ENCODE results near the gene DGKH.

Gene DGKH

GRCh38 chr13:42099962-42100675, 51.7 kb downstream of the DGKH start:
- H3K36me3 ChIP-seq (ENCODE audit: control insufficient read depth, insufficient read depth, low read length), result no peaks in the 10 kb centered on the region
- no peaks in the 10 kb centered on the region for H3K9me3 ChIP-seq (ENCODE audit: control insufficient read depth, insufficient read depth, low read length)
- H3K27ac ChIP-seq (ENCODE audit: low read length), result no peak overlapping the region
- H3K4me1 ChIP-seq (ENCODE audit: control insufficient read depth, insufficient read depth, low read length), result no peaks in the 10 kb centered on the region
- H3K27me3 ChIP-seq (ENCODE audit: control insufficient read depth, insufficient read depth, low read length), result no peaks in the 10 kb centered on the region
- H3K4me3 ChIP-seq (ENCODE audit: low read length), result no peak overlapping the region
- no CpG with 5 or more reads among the region's 9 CpGs for WGBS (ENCODE audit: insufficient coverage, insufficient read length)
- no peak for DNase-seq (ENCODE audit: low read depth, low spot score)

GRCh38 chr13:42100960-42101359, 52.5 kb downstream of the DGKH start:
- no peak overlapping the region for H3K27ac ChIP-seq (ENCODE audit: low read length)
- no peak overlapping the region for H3K4me3 ChIP-seq (ENCODE audit: low read length)
- no peaks in the 10 kb centered on the region for H3K9me3 ChIP-seq (ENCODE audit: control insufficient read depth, insufficient read depth, low read length)
- WGBS (ENCODE audit: insufficient coverage, insufficient read length), result no CpG with 5 or more reads among the region's 3 CpGs
- no peak for DNase-seq (ENCODE audit: low read depth, low spot score)
- no peaks in the 10 kb centered on the region for H3K4me1 ChIP-seq (ENCODE audit: control insufficient read depth, insufficient read depth, low read length)
- H3K36me3 ChIP-seq (ENCODE audit: control insufficient read depth, insufficient read depth, low read length), result no peaks in the 10 kb centered on the region
- H3K27me3 ChIP-seq (ENCODE audit: control insufficient read depth, insufficient read depth, low read length), result no peaks in the 10 kb centered on the region

GRCh38 chr13:42101821-42102585, 53.6 kb downstream of the DGKH start:
- WGBS (ENCODE audit: insufficient coverage, insufficient read length), result no CpG with 5 or more reads among the region's 3 CpGs
- H3K27me3 ChIP-seq (ENCODE audit: control insufficient read depth, insufficient read depth, low read length), result no peaks in the 10 kb centered on the region
- no peak overlapping the region for H3K27ac ChIP-seq (ENCODE audit: low read length)
- DNase-seq (ENCODE audit: low read depth, low spot score), result no peak
- H3K4me3 ChIP-seq (ENCODE audit: low read length), result no peak overlapping the region
- no peaks in the 10 kb centered on the region for H3K36me3 ChIP-seq (ENCODE audit: control insufficient read depth, insufficient read depth, low read length)
- H3K4me1 ChIP-seq (ENCODE audit: control insufficient read depth, insufficient read depth, low read length), result no peaks in the 10 kb centered on the region
- H3K9me3 ChIP-seq (ENCODE audit: control insufficient read depth, insufficient read depth, low read length), result no peaks in the 10 kb centered on the region

- DNase-seq (ENCODE audit: low read depth, low spot score), result no peak
- no CpG with 5 or more reads among the region's 5 CpGs for WGBS (ENCODE audit: insufficient coverage, insufficient read length)
- no peaks in the 10 kb centered on the region for H3K4me1 ChIP-seq (ENCODE audit: control insufficient read depth, insufficient read depth, low read length)
These were observed 54.8 kb downstream of the DGKH start for GRCh38 chr13:42102961-42103865.

GRCh38 chr13:42106998-42107397, 58.5 kb downstream of the DGKH start:
- H3K4me1 ChIP-seq (ENCODE audit: control insufficient read depth, insufficient read depth, low read length), result no peaks in the 10 kb centered on the region; the same call in 1 of the 2 replicates
- H3K27me3 ChIP-seq (ENCODE audit: control insufficient read depth, insufficient read depth, low read length), result no peaks in the 10 kb centered on the region
- no peak overlapping the region for H3K27ac ChIP-seq (ENCODE audit: low read length)
- no peaks in the 10 kb centered on the region for H3K36me3 ChIP-seq (ENCODE audit: control insufficient read depth, insufficient read depth, low read length)
- no peaks in the 10 kb centered on the region for H3K9me3 ChIP-seq (ENCODE audit: control insufficient read depth, insufficient read depth, low read length)
- no peak overlapping the region for H3K4me3 ChIP-seq (ENCODE audit: low read length)
- no CpG with 5 or more reads among the region's 4 CpGs for WGBS (ENCODE audit: insufficient coverage, insufficient read length)
- no peak for DNase-seq (ENCODE audit: low read depth, low spot score)

More at GRCh38 chr13:42102961-42103865, 54.8 kb downstream of the DGKH start:
- no peak overlapping the region for H3K4me3 ChIP-seq (ENCODE audit: low read length)
- no peak overlapping the region for H3K27ac ChIP-seq (ENCODE audit: low read length)
- no peaks in the 10 kb centered on the region for H3K9me3 ChIP-seq (ENCODE audit: control insufficient read depth, insufficient read depth, low read length)
- H3K36me3 ChIP-seq (ENCODE audit: control insufficient read depth, insufficient read depth, low read length), result no peaks in the 10 kb centered on the region
- H3K27me3 ChIP-seq (ENCODE audit: control insufficient read depth, insufficient read depth, low read length), result no peaks in the 10 kb centered on the region

- H3K27me3 ChIP-seq (ENCODE audit: control insufficient read depth, insufficient read depth, low read length), result no peaks in the 10 kb centered on the region
- H3K9me3 ChIP-seq (ENCODE audit: control insufficient read depth, insufficient read depth, low read length), result no peaks in the 10 kb centered on the region
- H3K27ac ChIP-seq (ENCODE audit: low read length), result no peak overlapping the region
- DNase-seq (ENCODE audit: low read depth, low spot score), result no peak
- no peaks in the 10 kb centered on the region; the same call in 1 of the 2 replicates for H3K4me1 ChIP-seq (ENCODE audit: control insufficient read depth, insufficient read depth, low read length)
- no CpG with 5 or more reads among the region's 5 CpGs for WGBS (ENCODE audit: insufficient coverage, insufficient read length)
- H3K36me3 ChIP-seq (ENCODE audit: control insufficient read depth, insufficient read depth, low read length), result no peaks in the 10 kb centered on the region
- no peak overlapping the region for H3K4me3 ChIP-seq (ENCODE audit: low read length)
These were observed 59.0 kb downstream of the DGKH start for GRCh38 chr13:42107421-42107820.

GRCh38 chr13:42108217-42108616, 59.8 kb downstream of the DGKH start:
- H3K36me3 ChIP-seq (ENCODE audit: control insufficient read depth, insufficient read depth, low read length), result no peaks in the 10 kb centered on the region
- no peaks in the 10 kb centered on the region for H3K27me3 ChIP-seq (ENCODE audit: control insufficient read depth, insufficient read depth, low read length)
- no CpG with 5 or more reads among the region's 4 CpGs for WGBS (ENCODE audit: insufficient coverage, insufficient read length)
- DNase-seq (ENCODE audit: low read depth, low spot score), result no peak
- no peaks in the 10 kb centered on the region for H3K9me3 ChIP-seq (ENCODE audit: control insufficient read depth, insufficient read depth, low read length)
- no peak overlapping the region for H3K27ac ChIP-seq (ENCODE audit: low read length)
- H3K4me3 ChIP-seq (ENCODE audit: low read length), result no peak overlapping the region
- H3K4me1 ChIP-seq (ENCODE audit: control insufficient read depth, insufficient read depth, low read length), result no peaks in the 10 kb centered on the region; the same call in 1 of the 2 replicates

GRCh38 chr13:42109957-42110356, 61.5 kb downstream of the DGKH start:
- no CpG with 5 or more reads among the region's 2 CpGs for WGBS (ENCODE audit: insufficient coverage, insufficient read length)
- Histone ChIP-seq H3K4me3 (ENCODE audit: low read length) (no peak overlapping the region), H3K9me3 (ENCODE audit: control insufficient read depth, insufficient read depth, low read length) (no peaks in the 10 kb centered on the region), H3K27me3 (ENCODE audit: control insufficient read depth, insufficient read depth, low read length) (no peaks in the 10 kb centered on the region), H3K4me1 (ENCODE audit: control insufficient read depth, insufficient read depth, low read length) (no peaks in the 10 kb centered on the region; the same call in 1 of the 2 replicates), H3K36me3 (ENCODE audit: control insufficient read depth, insufficient read depth, low read length) (no peaks in the 10 kb centered on the region), H3K27ac (ENCODE audit: low read length) (no peak overlapping the region)
- DNase-seq (ENCODE audit: low read depth, low spot score), result no peak

- H3K4me1 ChIP-seq (ENCODE audit: control insufficient read depth, insufficient read depth, low read length), result no peaks in the 10 kb centered on the region; the same call in 1 of the 2 replicates
- WGBS (ENCODE audit: insufficient coverage, insufficient read length), result no CpG with 5 or more reads among the region's 7 CpGs
- no peak overlapping the region for H3K27ac ChIP-seq (ENCODE audit: low read length)
- no peaks in the 10 kb centered on the region for H3K9me3 ChIP-seq (ENCODE audit: control insufficient read depth, insufficient read depth, low read length)
- no peak for DNase-seq (ENCODE audit: low read depth, low spot score)
- no peak overlapping the region for H3K4me3 ChIP-seq (ENCODE audit: low read length)
- no peaks in the 10 kb centered on the region for H3K27me3 ChIP-seq (ENCODE audit: control insufficient read depth, insufficient read depth, low read length)
- H3K36me3 ChIP-seq (ENCODE audit: control insufficient read depth, insufficient read depth, low read length), result no peaks in the 10 kb centered on the region
These were observed 62.1 kb downstream of the DGKH start for GRCh38 chr13:42110410-42111155.

Data from iPS DF 6.9 (cell line).